ENCODE results near the gene ASB15.
"Not testable (repeated sequence)": the region's sequence is repeated elsewhere in the genome, so short reads cannot be mapped to it uniquely, and the experiment has no call there.

Gene ASB15

DNA sequence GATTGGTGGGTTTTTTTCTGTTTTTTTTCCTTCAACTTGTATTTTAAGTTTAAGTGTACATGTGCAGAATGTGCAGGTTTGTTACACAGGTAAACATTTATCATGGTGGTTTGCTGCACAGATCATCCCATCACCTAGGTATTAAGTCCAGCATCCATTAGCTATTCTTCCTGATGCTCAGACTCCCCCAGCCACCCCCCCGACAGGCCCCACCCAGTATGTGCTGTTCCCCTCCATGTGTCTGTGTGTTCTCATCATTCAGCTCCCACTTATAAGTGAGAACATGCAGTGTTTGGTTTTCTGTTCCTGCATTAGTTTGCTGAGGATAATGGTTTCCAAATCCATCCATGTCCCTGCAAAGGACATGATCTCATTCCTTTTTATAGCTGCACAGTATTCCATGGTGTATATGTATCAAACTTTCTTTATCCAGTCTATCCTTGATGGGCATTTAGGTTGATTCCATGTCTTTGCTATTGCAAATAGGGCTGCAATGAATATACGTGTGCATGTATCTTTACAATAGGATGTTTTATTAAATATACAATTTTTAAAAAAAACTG is 32.5 kb downstream of the ASB15 start:
- DNase-seq (ENCODE audit: extremely low read depth in 1 of 2, low read depth in 1 of 2), result not testable (repeated sequence)

DNA sequence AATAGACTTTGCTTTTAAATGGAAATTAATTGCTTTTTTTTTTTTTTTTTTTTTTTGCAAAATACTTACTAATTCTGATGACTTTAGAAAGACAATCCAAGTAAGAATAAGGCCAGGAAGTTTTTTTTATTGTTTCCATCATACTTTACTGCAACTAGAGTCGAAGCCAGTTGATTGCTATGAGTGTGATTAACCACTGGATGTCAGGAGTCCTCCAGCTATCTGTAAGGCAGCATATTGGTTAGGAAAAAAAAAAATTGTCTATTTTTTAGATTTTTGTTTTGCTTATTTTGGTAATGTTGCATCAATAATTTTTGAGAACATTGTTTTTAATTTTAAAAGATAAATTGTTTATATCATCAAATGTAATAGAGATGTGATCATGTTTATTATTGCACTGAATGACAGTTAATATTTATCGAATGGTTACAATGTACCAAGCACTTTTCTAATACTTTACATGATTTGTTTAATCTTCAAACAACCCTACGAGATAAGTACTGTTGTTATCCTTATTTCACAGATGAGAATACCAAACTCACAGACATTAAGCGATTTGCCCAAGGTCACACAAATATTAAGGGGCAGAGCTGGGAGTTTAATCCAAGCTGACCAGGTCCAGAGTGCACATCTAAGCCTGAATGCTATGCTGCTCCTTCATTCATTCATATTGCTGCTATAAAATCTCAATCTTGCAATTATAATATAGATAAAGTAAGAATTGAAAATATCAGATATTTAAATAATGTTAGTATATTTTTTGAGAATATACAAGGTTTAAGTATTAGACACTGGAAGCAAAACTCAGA is 34.1 kb downstream of the ASB15 start:
- DNase-seq (ENCODE audit: extremely low read depth in 1 of 2, low read depth in 1 of 2), result no peak

DNA sequence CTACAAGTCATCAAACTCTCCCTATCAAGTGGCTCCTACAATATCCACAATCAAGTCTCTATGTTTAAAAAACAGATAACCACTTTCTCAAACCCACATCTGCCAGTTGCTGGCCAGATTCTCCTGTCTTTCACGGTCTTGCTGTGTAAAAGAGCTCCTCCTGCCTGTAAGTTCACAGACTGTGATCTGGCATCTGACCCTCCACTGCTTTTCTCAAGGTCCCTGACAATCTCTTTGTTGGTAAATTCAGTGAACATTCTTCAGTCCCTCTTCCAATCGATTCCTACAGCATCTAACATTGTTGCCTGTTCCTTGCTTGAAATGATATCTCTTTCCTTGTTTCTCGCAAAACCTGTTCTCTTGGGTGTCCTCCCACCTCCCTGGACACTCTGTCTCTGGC is 35.6 kb downstream of the ASB15 start:
- no peak for DNase-seq (ENCODE audit: extremely low read depth in 1 of 2, low read depth in 1 of 2)

DNA sequence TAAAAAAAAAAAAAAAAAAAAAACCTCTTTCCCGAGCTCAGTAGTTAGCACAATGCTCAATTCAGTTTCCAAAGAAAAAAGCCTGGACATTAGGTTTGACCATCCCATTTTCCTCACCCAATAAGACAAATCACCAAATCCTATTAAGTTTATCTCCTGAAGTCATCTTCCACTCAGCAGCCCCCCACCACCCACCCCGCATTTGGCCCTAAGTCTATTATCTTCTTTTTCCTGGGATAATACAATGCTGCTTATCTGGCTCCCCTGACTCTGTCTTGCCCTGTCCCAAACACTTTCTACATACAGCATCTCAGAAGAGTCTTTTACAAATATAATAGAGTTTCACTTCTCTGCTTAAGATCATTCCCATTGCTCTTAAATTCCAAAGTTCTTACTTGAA is 36.3 kb downstream of the ASB15 start:
- no peak for DNase-seq (ENCODE audit: extremely low read depth in 1 of 2, low read depth in 1 of 2)

DNA sequence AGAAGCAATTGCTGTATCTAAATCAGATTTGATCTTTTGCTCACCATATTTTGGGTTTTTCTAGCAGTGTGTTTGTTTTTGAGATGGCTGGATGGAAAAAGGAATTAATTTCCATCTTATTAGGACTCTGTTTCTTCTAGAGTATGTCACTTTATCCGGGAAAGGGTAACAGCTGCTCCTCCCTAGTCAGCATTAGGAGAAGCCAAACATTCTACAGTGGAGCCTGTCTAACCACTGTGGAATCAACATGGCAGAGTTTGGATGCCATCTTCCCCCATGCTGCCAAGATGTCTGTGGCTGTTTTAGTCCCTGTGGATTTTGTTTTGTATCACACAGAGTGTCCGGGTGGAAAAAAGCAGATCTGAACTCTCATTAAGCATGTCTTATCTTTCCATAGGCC is 38.0 kb downstream of the ASB15 start:
- no peak for DNase-seq (ENCODE audit: extremely low read depth in 1 of 2, low read depth in 1 of 2)

DNA sequence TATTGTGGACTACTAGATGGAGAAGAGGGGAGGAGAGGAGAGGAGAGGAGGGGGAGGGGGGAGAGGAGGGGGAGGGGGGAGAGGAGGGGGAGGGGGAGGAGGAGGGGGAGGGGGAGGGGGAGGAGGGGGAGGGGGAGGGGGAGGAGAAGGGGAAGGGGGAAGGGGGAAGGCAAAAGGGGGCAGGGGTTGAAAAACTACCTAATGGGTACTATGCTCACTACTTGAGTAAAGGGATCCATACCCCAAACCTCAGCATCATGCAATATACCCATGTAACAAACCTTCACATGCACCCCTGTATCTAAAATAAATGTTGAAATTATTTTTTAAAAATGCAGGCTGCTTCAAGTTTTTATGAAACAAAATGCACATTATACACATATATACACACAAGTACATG is 39.0 kb downstream of the ASB15 start:
- DNase-seq (ENCODE audit: extremely low read depth in 1 of 2, low read depth in 1 of 2), result no peak

DNA sequence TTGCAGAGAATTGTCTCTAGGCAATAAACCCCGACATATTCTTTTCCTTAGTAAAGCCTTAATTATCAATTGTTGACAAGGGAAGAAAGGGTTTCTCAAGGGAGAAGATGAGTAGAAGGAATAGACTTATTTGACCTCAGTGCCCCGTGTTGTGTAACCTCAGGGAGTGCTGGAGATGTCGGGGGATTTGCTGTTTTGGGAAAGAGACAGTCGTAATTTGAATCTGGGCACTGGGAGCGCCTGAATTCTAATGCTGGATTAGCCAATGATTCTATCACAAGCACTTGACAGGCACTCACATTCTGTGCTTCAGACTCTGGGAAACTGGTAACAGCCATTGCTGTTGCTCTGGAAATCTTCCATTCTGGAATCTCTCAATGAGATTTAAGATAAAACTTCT is 40.3 kb downstream of the ASB15 start:
- DNase-seq (ENCODE audit: extremely low read depth in 1 of 2, low read depth in 1 of 2), result no peak

DNA sequence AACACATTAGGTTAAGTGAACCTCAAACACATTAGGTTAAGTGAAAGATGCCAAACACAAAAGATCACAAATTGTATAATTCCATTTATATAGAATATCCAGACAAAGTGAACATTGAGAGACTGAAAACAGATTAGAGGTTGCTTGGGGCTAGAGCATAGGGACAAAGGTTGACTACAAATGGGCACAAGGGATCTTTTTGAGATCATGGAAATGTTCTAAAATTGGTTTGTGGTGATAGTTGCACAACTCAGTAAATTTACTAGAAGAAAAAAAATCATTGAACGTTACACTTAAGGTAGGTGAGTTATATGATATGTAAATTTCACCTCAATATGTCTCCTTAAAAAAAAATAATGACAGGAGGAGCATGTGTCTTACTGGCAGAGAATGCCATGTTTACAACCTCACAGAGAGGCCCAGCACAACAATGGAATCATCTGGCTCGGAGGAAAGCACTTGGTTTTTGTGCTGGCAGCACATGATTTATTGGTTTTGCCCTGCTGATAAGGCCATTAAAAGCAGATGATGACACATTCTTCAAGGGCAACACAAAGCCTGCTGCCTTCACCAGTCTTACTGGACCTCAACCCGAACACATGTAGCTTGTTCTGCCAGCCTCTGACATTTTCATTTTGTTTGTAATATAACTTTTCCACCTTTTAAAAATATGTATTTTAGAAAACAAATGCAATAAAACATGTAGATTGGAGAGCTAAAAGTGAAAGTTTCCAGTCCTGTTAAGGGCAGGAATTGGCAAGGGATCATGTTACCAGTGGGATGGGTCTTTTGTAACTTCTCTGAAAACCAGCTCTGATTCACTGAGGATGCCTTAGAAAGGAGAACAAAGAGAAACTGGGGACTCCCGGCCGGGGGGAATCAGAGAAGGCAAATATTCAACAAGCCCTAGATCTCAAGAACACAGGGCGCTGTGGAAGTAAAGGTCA is 42.1 kb downstream of the ASB15 start:
- no peak for DNase-seq (ENCODE audit: extremely low read depth in 1 of 2, low read depth in 1 of 2)

DNA sequence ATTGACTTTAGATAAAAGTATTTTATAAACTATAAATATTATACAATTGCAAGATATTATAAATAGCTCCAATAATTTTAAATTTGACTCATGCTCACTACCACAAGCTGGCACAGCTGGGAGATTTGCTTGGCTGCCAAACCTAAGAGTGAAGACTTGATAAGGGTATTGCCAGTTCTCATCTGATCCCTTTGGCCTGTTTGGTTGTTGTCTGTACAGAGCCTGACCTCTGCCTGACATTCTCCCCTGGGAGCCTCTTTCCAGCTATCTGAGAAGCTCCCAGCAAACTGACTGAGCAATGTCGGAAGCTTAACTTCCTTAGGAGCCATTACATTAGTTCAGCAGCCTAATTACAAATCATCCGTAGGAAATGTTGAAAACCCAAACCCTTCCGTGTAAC is 43.9 kb downstream of the ASB15 start:
- DNase-seq (ENCODE audit: extremely low read depth in 1 of 2, low read depth in 1 of 2), result no peak

DNA sequence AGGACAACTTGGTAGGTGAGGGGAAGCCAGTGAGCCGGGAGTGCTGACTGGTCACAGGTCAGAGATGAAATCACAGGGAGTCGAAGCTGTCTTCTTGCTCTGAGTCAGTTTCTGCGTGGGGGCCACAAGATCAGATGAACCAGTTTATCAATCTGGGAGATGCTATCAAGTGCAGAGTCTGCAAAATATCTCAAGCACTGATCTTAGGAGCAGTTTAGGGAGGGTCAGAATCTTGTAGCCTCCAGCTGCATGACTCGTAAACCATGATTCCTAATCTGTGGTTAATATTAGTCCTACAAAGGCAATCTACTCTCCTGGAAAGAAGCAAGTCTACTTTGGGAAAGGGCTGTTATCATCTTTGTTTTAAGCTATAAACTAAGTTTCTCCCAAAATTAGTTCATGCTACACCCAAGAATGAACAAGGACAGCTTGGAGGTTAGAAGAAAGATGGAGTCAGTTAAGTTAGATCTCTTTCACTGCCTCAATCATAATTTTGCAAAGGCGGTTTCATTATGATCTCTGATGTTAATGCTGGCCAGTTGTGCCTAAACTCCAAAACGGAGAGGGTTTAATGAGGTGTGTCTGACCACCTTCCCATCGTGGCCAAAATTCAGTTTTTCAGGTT is 45.6 kb downstream of the ASB15 start:
- DNase-seq (ENCODE audit: extremely low read depth in 1 of 2, low read depth in 1 of 2), result no peak

DNA sequence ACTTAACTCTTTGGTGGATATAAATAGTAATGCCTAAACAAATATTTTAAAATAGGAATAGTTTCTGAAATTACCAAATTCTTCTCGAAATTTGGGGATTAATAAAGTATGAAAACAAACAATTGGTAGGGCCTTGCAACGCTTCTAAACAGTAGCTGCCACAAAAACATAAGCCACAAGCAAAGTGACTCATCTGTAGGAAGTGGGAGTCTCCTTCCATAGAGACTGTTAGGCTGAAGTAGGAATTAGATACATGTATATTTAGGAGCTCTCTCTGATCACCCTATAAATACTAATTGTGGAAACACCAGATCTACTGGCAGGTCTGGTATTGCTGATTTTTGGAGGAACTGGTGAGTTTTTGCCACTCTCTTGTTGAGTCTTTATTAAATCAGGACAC is 48.3 kb downstream of the ASB15 start:
- no peak for DNase-seq (ENCODE audit: extremely low read depth in 1 of 2, low read depth in 1 of 2)

DNA sequence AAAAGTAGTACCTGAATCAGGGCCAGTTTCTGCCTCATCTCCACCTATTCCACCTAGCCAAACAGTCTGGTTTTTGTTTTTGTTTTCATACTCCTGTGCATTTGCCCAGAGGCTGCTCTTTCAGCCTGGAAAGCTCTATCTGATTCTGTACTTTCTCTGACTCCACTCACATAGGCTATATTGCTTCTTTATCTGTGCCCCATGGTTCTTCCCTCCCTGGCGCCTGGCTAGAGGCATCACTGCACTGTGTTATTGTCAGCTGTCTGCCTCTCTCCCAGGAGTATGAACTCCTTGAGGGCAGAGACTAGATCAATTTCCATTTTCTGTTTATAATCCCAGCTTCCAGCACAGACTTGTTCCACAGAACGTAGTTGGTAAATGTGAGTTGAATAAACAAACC is 49.0 kb downstream of the ASB15 start:
- DNase-seq (ENCODE audit: extremely low read depth in 1 of 2, low read depth in 1 of 2), result no peak

DNA sequence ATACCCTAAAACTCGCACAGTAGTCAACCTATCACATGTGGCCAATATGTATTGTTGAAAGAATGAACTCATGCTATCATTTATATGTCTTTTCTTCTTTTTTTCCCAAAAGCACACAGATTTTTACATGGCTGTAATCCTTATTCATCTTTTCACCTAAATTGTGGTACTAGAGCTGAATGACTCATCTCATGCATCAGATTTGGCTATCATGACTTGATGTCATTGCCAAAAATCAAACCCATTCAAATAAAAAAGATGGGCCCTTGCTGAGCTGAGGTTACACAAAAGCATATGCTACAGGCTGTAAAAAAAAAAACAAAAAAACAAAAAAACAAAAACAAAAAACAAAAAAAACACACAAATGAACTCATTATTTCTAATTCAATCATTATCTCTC is 50.8 kb downstream of the ASB15 start:
- DNase-seq (ENCODE audit: extremely low read depth in 1 of 2, low read depth in 1 of 2), result no peak

DNA sequence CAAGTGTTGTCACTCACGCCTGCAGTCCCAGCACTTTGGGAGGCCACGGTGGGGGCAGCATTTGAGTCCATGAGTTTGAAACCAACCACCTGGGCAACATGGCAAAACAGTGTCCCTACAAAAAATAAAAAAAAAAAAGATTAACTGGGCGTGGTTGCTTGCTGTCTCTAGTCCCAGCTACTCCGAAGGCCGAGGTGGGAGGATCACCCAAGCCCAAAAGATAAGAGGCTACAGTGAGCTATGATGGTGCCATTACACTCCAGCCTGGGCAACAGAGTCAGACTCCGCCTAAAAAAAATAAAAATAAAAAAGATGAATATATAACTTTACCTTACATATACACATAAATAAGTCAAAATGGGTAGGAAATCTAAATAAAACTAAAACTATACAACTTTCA is 51.5 kb downstream of the ASB15 start:
- DNase-seq (ENCODE audit: extremely low read depth in 1 of 2, low read depth in 1 of 2), result no peak

DNA sequence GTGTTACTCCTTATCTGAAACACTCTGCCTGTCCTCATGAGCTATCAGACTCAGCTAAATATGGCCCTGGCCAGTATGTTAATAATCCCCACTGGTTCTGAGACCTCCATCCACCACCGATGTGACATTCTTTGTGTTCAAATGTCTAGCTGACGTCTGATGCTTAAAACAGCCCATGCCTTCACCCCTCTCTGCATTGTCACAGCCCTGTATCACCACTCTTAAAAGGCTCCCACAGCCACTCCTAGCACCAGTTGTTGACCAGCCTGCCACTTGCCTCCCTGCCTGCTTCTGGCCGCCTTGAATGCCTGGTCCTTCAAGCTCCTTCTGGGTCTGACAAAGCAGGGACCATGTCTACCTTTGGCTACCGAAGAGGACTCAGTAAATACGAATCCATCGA is 54.0 kb downstream of the ASB15 start, which contains the start of gene LMOD2:
Gene LMOD2, plus strand, starts transcription at position 253 of the 400 bp plus-strand sequence. Its CDS starts 98 bp downstream, at position 351.
- no peak for DNase-seq (ENCODE audit: extremely low read depth in 1 of 2, low read depth in 1 of 2)

DNA sequence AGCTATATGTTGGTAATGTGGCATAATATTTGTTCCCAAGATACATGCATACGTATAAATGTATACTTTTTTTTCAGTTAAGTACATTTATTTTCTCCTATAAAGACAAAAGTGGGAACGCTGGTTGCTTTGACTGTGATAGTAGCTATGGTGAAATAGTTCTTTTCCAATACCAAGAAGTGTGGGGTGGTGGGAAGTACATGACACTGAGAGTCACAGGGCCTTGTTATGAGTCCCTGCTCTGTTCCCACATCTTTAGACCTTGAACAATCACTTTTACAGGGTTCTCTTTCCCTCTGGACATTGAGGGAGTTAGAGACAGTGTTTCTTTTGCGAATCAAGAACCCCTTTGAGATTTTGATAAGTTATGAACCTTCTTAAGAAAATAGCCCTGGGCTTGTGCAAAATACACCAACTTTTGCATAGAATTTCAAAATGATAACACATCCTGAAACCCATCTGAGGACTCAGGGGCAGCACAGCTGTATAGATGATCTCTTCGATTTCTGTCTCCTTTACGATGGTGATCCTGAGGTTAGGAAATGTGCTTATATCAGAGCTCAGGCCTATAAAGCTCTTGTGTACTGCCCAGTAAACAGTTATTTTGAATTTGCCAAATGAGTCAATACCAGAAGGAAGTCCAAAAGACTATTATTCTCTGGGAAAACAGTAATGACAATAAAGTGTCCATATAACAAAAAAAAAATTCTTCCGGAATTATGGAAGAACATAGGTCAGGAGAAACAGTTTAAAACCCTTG is 55.1 kb downstream of the ASB15 start:
- DNase-seq (ENCODE audit: extremely low read depth in 1 of 2, low read depth in 1 of 2), result no peak

DNA sequence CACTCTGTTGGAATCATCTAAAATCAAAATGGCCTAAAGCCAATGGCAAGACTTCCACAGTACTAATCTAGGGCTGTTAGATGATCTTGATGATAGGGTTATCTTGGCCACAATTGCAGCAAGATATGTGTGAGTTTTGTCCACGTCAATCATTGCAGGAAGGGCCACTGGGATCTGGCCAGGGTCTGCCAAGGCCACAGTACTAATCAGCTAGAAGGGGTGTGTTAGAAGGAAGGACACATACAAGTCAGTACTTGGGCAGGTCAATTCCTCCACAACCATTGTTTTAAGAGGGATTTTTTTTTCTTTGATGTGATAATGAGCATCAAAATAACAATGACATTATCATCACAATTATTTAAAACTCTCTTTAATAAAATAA is 55.7 kb downstream of the ASB15 start:
- no peak for DNase-seq (ENCODE audit: extremely low read depth in 1 of 2, low read depth in 1 of 2)

DNA sequence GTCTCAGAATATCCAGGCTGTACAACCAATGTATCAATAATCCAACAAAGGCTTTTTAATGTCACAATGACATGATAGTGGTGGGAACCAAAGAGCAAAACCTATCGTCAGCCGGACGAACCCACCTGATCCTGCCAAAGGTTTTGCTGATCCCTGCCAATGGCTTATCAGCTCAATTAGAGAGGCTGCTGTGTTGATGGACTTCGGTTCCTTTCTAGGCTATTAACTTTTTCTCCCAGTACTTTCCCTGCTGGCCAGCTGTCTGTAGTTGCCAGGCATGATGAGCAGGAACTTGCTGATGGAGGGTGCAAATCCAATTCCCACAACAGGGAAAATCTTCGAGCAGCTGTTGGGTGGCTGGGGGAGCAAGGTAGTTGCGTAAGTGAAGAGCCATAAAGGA is 56.4 kb downstream of the ASB15 start:
- DNase-seq (ENCODE audit: extremely low read depth in 1 of 2, low read depth in 1 of 2), result no peak

DNA sequence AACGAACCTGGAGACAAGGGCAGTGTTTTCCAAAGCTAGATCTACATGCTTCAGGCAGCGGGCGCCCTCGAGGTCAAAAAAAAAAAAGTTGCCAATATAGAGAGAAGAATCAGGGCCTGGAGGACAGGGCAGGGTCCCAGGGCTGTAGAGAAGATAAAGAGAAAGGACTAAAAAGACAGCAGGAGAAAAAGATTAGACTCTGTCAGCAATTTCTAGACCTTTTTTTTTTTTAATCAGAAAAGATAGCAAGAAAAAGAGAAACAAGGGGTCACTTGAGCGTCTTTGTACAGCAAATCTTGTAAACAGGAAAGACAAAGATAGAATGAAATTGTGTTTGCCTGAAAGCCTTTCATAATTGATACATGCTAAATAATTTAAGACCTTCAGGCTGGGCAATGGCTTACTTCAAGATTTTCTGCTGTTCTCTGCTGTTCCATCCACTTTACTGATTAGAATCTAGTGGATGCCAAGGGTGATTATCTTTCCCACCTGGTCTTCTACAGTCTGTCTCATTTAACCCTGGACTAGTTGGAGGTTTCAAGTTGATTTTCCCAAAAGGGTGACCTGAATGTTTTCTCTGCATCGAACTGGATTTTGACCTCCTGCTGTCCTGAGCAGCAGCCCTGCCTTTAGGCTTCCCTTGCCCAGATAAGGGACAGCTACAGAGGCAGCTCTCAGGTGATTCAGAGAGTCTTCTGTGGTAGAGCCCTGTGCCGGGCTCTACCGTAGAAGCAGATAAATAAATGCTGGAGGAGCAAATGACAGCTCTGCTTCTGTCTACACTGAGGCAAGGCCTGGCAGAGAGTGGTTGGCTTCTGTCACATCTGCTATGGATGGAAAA is 59.1 kb downstream of the ASB15 start:
- DNase-seq (ENCODE audit: extremely low read depth in 1 of 2, low read depth in 1 of 2), result no peak

DNA sequence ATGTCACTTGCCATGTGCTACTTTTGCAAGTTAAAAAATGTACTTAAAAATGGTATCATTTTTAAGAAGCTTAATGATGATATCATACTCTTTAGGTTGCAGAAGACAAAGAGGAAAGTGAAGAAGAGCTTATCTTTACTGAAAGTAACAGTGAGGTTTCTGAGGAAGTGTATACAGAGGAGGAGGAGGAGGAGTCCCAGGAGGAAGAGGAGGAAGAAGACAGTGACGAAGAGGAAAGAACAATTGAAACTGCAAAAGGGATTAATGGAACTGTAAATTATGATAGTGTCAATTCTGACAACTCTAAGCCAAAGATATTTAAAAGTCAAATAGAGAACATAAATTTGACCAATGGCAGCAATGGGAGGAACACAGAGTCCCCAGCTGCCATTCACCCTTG is 60.1 kb downstream of the ASB15 start:
- DNase-seq (ENCODE audit: extremely low read depth in 1 of 2, low read depth in 1 of 2), result no peak

Data from stimulated activated CD8-positive, alpha-beta memory T cell treated with anti-CD3 and anti-CD28 coated beads, Interleukin-7, amount 100 ng/mL, for 48 hours (primary cell).